NT2/D1 (cell line): ENCODE measurements around the gene DUSP10.

Experiments used
- SUZ12 ChIP-seq: IDR thresholded peaks from 2 replicates; pipeline ENCODE4 v1.6.1; 2011; ENCODE audit not compliant: insufficient read length, insufficient read depth; ENCODE audit errors: extremely low read depth
- YY1 ChIP-seq: IDR thresholded peaks from 2 replicates; pipeline ENCODE4 v1.6.1; 2011; ENCODE audit not compliant: insufficient read length, insufficient read depth
- ZNF274 ChIP-seq: IDR thresholded peaks from 2 replicates; pipeline ENCODE4 v1.6.1; 2011; ENCODE audit warnings: mild to moderate bottlenecking, low read depth, low read length

DNA sequence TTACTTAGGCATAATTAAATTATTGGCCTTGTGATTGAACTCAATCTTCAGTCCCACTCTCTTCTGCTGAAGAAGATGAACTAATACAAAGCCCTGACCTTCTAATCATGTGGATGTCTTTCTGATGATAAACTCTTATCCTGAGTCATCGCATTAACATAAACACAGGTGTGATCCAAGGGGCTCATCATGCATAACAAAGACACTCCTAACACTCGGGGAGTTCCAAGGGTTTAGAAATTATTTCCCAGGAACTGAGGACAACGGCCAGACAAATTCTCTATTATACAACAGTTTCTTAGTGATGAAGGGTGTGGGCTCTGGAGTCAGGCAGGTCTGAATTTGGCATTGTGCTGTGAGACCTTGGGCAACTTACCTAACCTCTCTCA is 18.0 kb downstream of the DUSP10 start:
- TF ChIP-seq YY1 (no peak), SUZ12 (no peak), ZNF274 (no peak)
